SK-N-SH (cell line): Measurements from ENCODE around the gene PSMD13. TPM values are rescaled to one million over a fixed set of nuclear protein-coding genes. Genes with fewer than 3 reads are reported as not detected.

ENCODE experiments used
- CTCF ChIA-PET: fragments of 300-600, 350-600 bp; formaldehyde crosslinking; extraction: SDS; loops from one replicate; lab custom pipeline; 2021; lab: Yijun Ruan, JAX
- POLR2A ChIA-PET: fragments of 350-600 bp; sonication (Branson Sonifier 250); formaldehyde crosslinking; extraction: SDS; loops from one replicate; lab custom pipeline; 2020; ENCODE audit warnings: antibody characterized with exemption, inconsistent platforms; lab: Yijun Ruan, JAX
- DNase-seq: peaks from one replicate; pipeline ENCODE4 v3.0.0; 2012
- H2AFZ ChIP-seq: fragments of 200-600 bp; sonication (generic); 2 replicates; pipeline ENCODE4 v1.8.1; 2016; ENCODE audit warnings: antibody characterized with exemption, mild to moderate bottlenecking, low read depth
- H3F3A ChIP-seq: fragments of 200-600 bp; sonication (generic); replicated peaks from 2 replicates; pipeline ENCODE3; 2016; ENCODE audit warnings: antibody characterized with exemption, mild to moderate bottlenecking; ENCODE audit not compliant: insufficient read depth
- H3K27ac ChIP-seq, 2 experiments: fragments of 200-500 bp in 1 of 2; fragments of 200-600 bp in 1 of 2; sonication (Bioruptor generic) in 1 of 2; sonication (generic), shearing (Covaris generic) in 1 of 2; 2 replicates each; pipeline versions ENCODE4 v1.5.1 to v1.6.1; 2014 to 2016; ENCODE audit warnings: low read depth in 2 of 2, inconsistent platforms in 1 of 2, low read length in 1 of 2, mild to moderate bottlenecking in 1 of 2, mixed read lengths in 1 of 2
- H3K27me3 ChIP-seq: fragments of 200-600 bp; sonication (generic), shearing (Covaris generic); 2 replicates; pipeline ENCODE4 v1.6.1; 2016; ENCODE audit warnings: mixed run types; ENCODE audit not compliant: insufficient read depth
- H3K36me3 ChIP-seq, 2 experiments: fragments of 200-500 bp in 1 of 2; fragments of 200-600 bp in 1 of 2; sonication (Bioruptor generic) in 1 of 2; sonication (generic) in 1 of 2; replicated peaks in 1 of 2; 2 replicates each; pipeline versions ENCODE3 to v1.5.1; 2014 to 2016; ENCODE audit warnings: low read length in 1 of 2, mild to moderate bottlenecking in 1 of 2; ENCODE audit not compliant: insufficient read depth in 2 of 2, control insufficient read depth in 1 of 2
- H3K4me1 ChIP-seq, 2 experiments: fragments of 200-500 bp in 1 of 2; fragments of 200-600 bp in 1 of 2; sonication (Bioruptor generic) in 1 of 2; sonication (generic), shearing (Covaris generic) in 1 of 2; 2 replicates each; pipeline versions ENCODE4 v1.5.1 to v1.6.1; 2014 to 2016; ENCODE audit warnings: low read depth in 1 of 2, low read length in 1 of 2, mixed run types in 1 of 2; ENCODE audit not compliant: insufficient read depth in 2 of 2, control insufficient read depth in 1 of 2
- H3K4me2 ChIP-seq: fragments of 200-600 bp; sonication (generic), shearing (Covaris generic); 2 replicates; pipeline ENCODE4 v1.6.1; 2017; ENCODE audit warnings: mixed run types
- H3K4me3 ChIP-seq, 2 experiments: fragments of 200-500 bp in 1 of 2; fragments of 200-600 bp in 1 of 2; sonication (Bioruptor generic) in 1 of 2; sonication (generic), shearing (Covaris generic) in 1 of 2; 2 replicates each; pipeline versions ENCODE4 v1.5.1 to v1.8.1; 2014 to 2016; ENCODE audit warnings: low read depth in 2 of 2, inconsistent platforms in 1 of 2, low read length in 1 of 2, mild to moderate bottlenecking in 1 of 2, mixed read lengths in 1 of 2, moderate library complexity in 1 of 2
- H3K79me2 ChIP-seq: fragments of 200-600 bp; sonication (generic); 2 replicates; pipeline ENCODE4 v1.8.1; 2017; ENCODE audit warnings: mild to moderate bottlenecking; ENCODE audit not compliant: insufficient read depth
- H3K9ac ChIP-seq: fragments of 200-600 bp; sonication (generic); 2 replicates; pipeline ENCODE4 v1.6.1; 2017; ENCODE audit warnings: mixed run types
- H3K9me2 ChIP-seq: fragments of 200-600 bp; sonication (generic); 2 replicates; pipeline ENCODE4 v1.6.1; 2017; ENCODE audit warnings: mixed run types
- H3K9me3 ChIP-seq: fragments of 200-600 bp; sonication (generic); 2 replicates; pipeline ENCODE4 v1.6.1; 2017; ENCODE audit warnings: mixed run types, mild to moderate bottlenecking, moderate library complexity
- H4K20me1 ChIP-seq: fragments of 200-600 bp; sonication (generic); 2 replicates; pipeline ENCODE4 v1.6.1; 2017; ENCODE audit warnings: mild to moderate bottlenecking, mixed run types; ENCODE audit not compliant: insufficient read depth
- CHD2 ChIP-seq: fragments of 150-350 bp; IDR thresholded peaks from 2 replicates; pipeline ENCODE4 v1.6.1; 2018; ENCODE audit warnings: low read length; ENCODE audit not compliant: partially characterized antibody
- CTCF ChIP-seq: fragments of 200-600 bp; sonication (generic); IDR thresholded peaks from 2 replicates; pipeline ENCODE4 v1.6.1; 2017; ENCODE audit warnings: antibody characterized with exemption, mild to moderate bottlenecking, moderate library complexity
- ELF1 ChIP-seq: IDR thresholded peaks from 2 replicates; pipeline ENCODE4 v1.4.0; 2012
- EZH2phosphoT487 ChIP-seq: fragments of 200-600 bp; sonication (generic); IDR thresholded peaks from 2 replicates; pipeline ENCODE4 v1.6.1; 2017; ENCODE audit warnings: low read depth, mixed run types, mild to moderate bottlenecking, antibody characterized with exemption, moderate library complexity, borderline replicate concordance
- FOSL2 ChIP-seq: IDR thresholded peaks from 2 replicates; pipeline ENCODE4 v1.4.0; 2012; ENCODE audit warnings: low read depth, mild to moderate bottlenecking, moderate library complexity, borderline replicate concordance
- FOXJ3 ChIP-seq: sonication (generic); formaldehyde crosslinking; IDR thresholded peaks from 2 replicates; pipeline ENCODE4 v1.5.1; 2020; ENCODE audit warnings: mild to moderate bottlenecking, missing genetic modification reagents
- FOXM1 ChIP-seq: IDR thresholded peaks from 2 replicates; pipeline ENCODE4 v1.4.0; 2012; ENCODE audit warnings: low read depth, mild to moderate bottlenecking
- GABPA ChIP-seq: IDR thresholded peaks from 2 replicates; pipeline ENCODE4 v1.4.0; 2012; ENCODE audit warnings: low read depth, mild to moderate bottlenecking
- GATA2 ChIP-seq: sonication (generic); formaldehyde crosslinking; IDR thresholded peaks from 2 replicates; pipeline ENCODE4 v1.5.0; 2020; ENCODE audit warnings: mild to moderate bottlenecking, missing genetic modification reagents
- JUND ChIP-seq: IDR thresholded peaks from 2 replicates; pipeline ENCODE4 v1.4.0; 2012
- MEF2A ChIP-seq: IDR thresholded peaks from 2 replicates; pipeline ENCODE4 v1.4.0; 2012; ENCODE audit warnings: low read depth, borderline replicate concordance
- NFIC ChIP-seq: IDR thresholded peaks from 2 replicates; pipeline ENCODE4 v1.4.0; 2012; ENCODE audit warnings: borderline replicate concordance
- NRF1 ChIP-seq: IDR thresholded peaks from 2 replicates; pipeline ENCODE4 v1.6.1; 2012; ENCODE audit warnings: low read depth, mild to moderate bottlenecking, low read length
- POLR2AphosphoS5 ChIP-seq: IDR thresholded peaks from 2 replicates; pipeline ENCODE4 v1.6.1; 2012; ENCODE audit warnings: low read depth, low read length
- RCOR1 ChIP-seq: fragments of 150-350 bp; IDR thresholded peaks from 2 replicates; pipeline ENCODE4 v1.6.1; 2017; ENCODE audit warnings: antibody characterized with exemption, low read length
- REST ChIP-seq: IDR thresholded peaks from 2 replicates; pipeline ENCODE4 v1.6.1; 2012; ENCODE audit warnings: mild to moderate bottlenecking, low read depth, low read length, moderate library complexity
- RXRA ChIP-seq: IDR thresholded peaks from 2 replicates; pipeline ENCODE4 v1.4.0; 2012; ENCODE audit warnings: low read depth, mild to moderate bottlenecking, borderline replicate concordance
- SMC3 ChIP-seq: IDR thresholded peaks from 2 replicates; pipeline ENCODE4 v1.6.1; 2012; ENCODE audit warnings: low read depth, low read length, improper control_type of control experiment
- TAF1 ChIP-seq: IDR thresholded peaks from 2 replicates; pipeline ENCODE4 v1.6.1; 2012; ENCODE audit warnings: low read depth, mild to moderate bottlenecking, low read length, moderate library complexity, borderline replicate concordance
- WGBS: methylation state at CpG from one replicate; pipeline ENCODE4 v1.1.6; 2017; ENCODE audit warnings: low lambda C conversion rate; 5-methylcytosine and 5-hydroxymethylcytosine counted together
- polyA plus RNA-seq, 3 experiments: library from polyadenylated mRNA; depleted of rRNA; stranded (reverse); fragments of >200 nt; gene quantifications; 2 replicates each; pipeline ENCODE4 v1.2.3, GENCODE V29; 2012

Gene PSMD13
- polyA plus RNA-seq, 1 of the 3 experiments (the other 2 are of a cell fraction) = 196 TPM

- H3K9me3 ChIP-seq = no peaks in the 10 kb centered on the region
- peaks cover 32% of the 10 kb centered on the region for H3K79me2 ChIP-seq
- no peaks in the 10 kb centered on the region for H4K20me1 ChIP-seq
- H2AFZ ChIP-seq = no peak overlapping the region
- H3K9me2 ChIP-seq = no peaks in the 10 kb centered on the region
- 95% methylated on average over 5 of the region's 10 CpGs for WGBS
- H3K36me3 ChIP-seq = no peaks in the 10 kb centered on the region
- no peak for TF ChIP-seq NFIC
- H3K27ac ChIP-seq = no peak overlapping the region
- H3K27me3 ChIP-seq = no peaks in the 10 kb centered on the region
- ChIA-PET POLR2A (no interaction called here), CTCF (interaction anchor here (1.4 to 6.1 kb wide), 2 partner anchors 20 to 218 kb away, joined by 4 to 20 read pairs; no protein-coding TSS in a partner anchor)
- no peak overlapping the region for H3K4me3 ChIP-seq
- DNase-seq = no peak
- no peak overlapping the region for H3K9ac ChIP-seq
- no peaks in the 10 kb centered on the region for H3F3A ChIP-seq
- peaks cover 0 to 2% of the 10 kb centered on the region in 2 experiments; a peak in 1 of 4 replicates for H3K4me1 ChIP-seq
- H3K4me2 ChIP-seq = no peak overlapping the region
These were observed 6.3 kb upstream of the PSMD13 start for GRCh38 chr11:230431-230830.

GRCh38 chr11:232783-233565, 3.8 kb upstream of the PSMD13 start:
- Histone ChIP-seq H2AFZ (no peak overlapping the region), H3K9me3 (no peaks in the 10 kb centered on the region), H3K9me2 (no peaks in the 10 kb centered on the region), H3K27me3 (no peaks in the 10 kb centered on the region), H3F3A (no peaks in the 10 kb centered on the region), H3K79me2 (peaks cover 39% of the 10 kb centered on the region), H3K9ac (no peak overlapping the region), H3K36me3 (no peaks in the 10 kb centered on the region), H3K27ac (no peak overlapping the region), H4K20me1 (no peaks in the 10 kb centered on the region), H3K4me1 (peaks cover 0 to 2% of the 10 kb centered on the region in 2 experiments; a peak in 2 of 4 replicates), H3K4me3 (no peak overlapping the region), H3K4me2 (no peak overlapping the region)
- WGBS = 90% methylated on average over 17 of the region's 20 CpGs
- ChIA-PET POLR2A (no interaction called here), CTCF (no interaction called here)
- no peak for DNase-seq
- TF ChIP-seq FOXJ3 (CRISPR knock-in tag) (no peak), EZH2phosphoT487 (no peak), NRF1 (no peak), GABPA (no peak), REST (no peak), FOXM1 (no peak), RCOR1 (no peak), POLR2AphosphoS5 (no peak), CHD2 (no peak), SMC3 (no peak), FOSL2 (no peak), TAF1 (no peak), CTCF (no peak), JUND (no peak), GATA2 (CRISPR knock-in tag) (no peak), ELF1 (no peak), MEF2A (no peak), RXRA (no peak)
